MG63 (cell line): ENCODE results near the gene PIK3C2G. TPM values are rescaled to one million over a fixed set of nuclear protein-coding genes. Genes with fewer than 3 reads are reported as not detected.
"Not testable (repeated sequence)": the region's sequence is repeated elsewhere in the genome, so short reads cannot be mapped to it uniquely, and the experiment has no call there.

Experiments
- DNase-seq: peaks from one replicate; pipeline ENCODE4 v3.0.0-alpha.2; 2020
- H3K27me3 ChIP-seq: fragments of 250-450 bp; sonication (Bioruptor Pico); 2 replicates; pipeline ENCODE4 v1.5.1; 2020; ENCODE audit warnings: mild to moderate bottlenecking, moderate library complexity
- H3K36me3 ChIP-seq: fragments of 250-450 bp; sonication (Bioruptor Pico); 2 replicates; pipeline ENCODE4 v1.5.1; 2020; ENCODE audit warnings: mild to moderate bottlenecking, moderate library complexity
- H3K4me3 ChIP-seq: fragments of 250-450 bp; sonication (Bioruptor Pico); 2 replicates; pipeline ENCODE4 v1.5.1; 2020; ENCODE audit warnings: mild to moderate bottlenecking, moderate library complexity
- H3K9me3 ChIP-seq: fragments of 250-450 bp; sonication (Bioruptor Pico); 2 replicates; pipeline ENCODE4 v1.5.1; 2020; ENCODE audit warnings: mild to moderate bottlenecking, moderate library complexity
- total RNA-seq: library from RNA; depleted of rRNA; stranded (reverse); fragments of >200 nt; shearing (Covaris generic); gene quantifications from 2 replicates; pipeline ENCODE4 v1.2.3, GENCODE V29; 2014; ENCODE audit warnings: low replicate concordance; rRNA removed

The PIK3C2G gene
- not detected in 2 replicates for total RNA-seq

GRCh38 chr12:18261273-18261672 lies at the start of gene PIK3C2G:
Gene PIK3C2G, plus strand, starts transcription at chr12:18261518. Its CDS starts 20,564 bp downstream, at chr12:18282082.
- Histone ChIP-seq H3K9me3 (no peaks in the 10 kb centered on the region), H3K27me3 (no peaks in the 10 kb centered on the region), H3K4me3 (no peak within 1 kb of the TSS), H3K36me3 (no peaks in the 10 kb centered on the region)
- DNase-seq, result no peak

DNA sequence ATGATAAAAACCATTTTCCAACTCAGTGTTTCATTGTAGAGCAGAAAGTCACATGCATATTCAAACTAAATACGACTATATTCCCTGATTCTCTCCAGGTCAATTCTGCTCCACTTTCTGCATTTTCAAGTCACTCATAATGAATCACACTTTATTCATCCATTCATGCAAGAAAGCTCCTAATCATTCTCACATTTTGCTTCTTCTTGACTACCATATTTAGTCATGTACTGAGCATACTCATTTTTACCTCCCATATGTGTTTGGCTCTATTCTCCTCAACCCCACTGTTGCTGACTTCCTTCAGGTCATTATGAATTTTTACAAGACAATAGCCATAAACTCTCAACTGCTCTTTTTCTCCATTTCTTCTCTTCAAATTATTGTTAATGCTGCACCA lies 43.4 kb upstream of the PIK3C2G start:
- no peaks in the 10 kb centered on the region for H3K36me3 ChIP-seq
- H3K4me3 ChIP-seq, result no peak overlapping the region
- H3K27me3 ChIP-seq, result no peaks in the 10 kb centered on the region
- H3K9me3 ChIP-seq, result no peaks in the 10 kb centered on the region
- DNase-seq, result no peak

- no peaks in the 10 kb centered on the region for H3K27me3 ChIP-seq
- H3K9me3 ChIP-seq, result no peaks in the 10 kb centered on the region
- no peaks in the 10 kb centered on the region for H3K36me3 ChIP-seq
- H3K4me3 ChIP-seq, result no peak overlapping the region
- no peak for DNase-seq
These were observed 39.6 kb upstream of the PIK3C2G start for GRCh38 chr12:18221726-18222125.

GRCh38 chr12:18222699-18223098 lies 38.6 kb upstream of the PIK3C2G start:
- H3K4me3 ChIP-seq, result no peak overlapping the region
- DNase-seq, result no peak
- no peaks in the 10 kb centered on the region for H3K36me3 ChIP-seq
- H3K9me3 ChIP-seq, result no peaks in the 10 kb centered on the region
- no peaks in the 10 kb centered on the region for H3K27me3 ChIP-seq

DNA sequence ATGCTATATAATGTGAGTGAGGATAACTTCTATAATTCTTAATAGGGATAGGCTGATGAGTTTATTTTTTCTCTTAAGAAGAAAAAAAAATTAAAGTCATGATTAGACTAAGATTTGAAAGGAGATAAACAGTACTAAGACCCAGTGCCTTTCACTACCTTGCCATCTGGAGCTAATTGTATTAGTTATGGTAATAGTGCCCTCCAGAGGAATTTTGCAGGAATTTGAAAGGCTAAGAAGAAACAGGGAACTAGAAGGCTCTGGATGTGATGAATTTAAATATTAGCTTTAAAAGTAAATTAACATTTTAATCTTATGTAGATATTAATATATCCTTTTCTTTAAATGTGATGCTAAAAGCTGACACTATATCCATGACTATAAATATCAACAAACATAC lies 36.6 kb upstream of the PIK3C2G start:
- Histone ChIP-seq H3K4me3 (no peak overlapping the region), H3K27me3 (no peaks in the 10 kb centered on the region), H3K36me3 (no peaks in the 10 kb centered on the region), H3K9me3 (no peaks in the 10 kb centered on the region)
- no peak for DNase-seq

GRCh38 chr12:18239526-18239925 lies 21.8 kb upstream of the PIK3C2G start:
- Histone ChIP-seq H3K27me3 (no peaks in the 10 kb centered on the region), H3K36me3 (no peaks in the 10 kb centered on the region), H3K9me3 (peaks cover 5% of the 10 kb centered on the region), H3K4me3 (no peak overlapping the region)
- no peak for DNase-seq

DNA sequence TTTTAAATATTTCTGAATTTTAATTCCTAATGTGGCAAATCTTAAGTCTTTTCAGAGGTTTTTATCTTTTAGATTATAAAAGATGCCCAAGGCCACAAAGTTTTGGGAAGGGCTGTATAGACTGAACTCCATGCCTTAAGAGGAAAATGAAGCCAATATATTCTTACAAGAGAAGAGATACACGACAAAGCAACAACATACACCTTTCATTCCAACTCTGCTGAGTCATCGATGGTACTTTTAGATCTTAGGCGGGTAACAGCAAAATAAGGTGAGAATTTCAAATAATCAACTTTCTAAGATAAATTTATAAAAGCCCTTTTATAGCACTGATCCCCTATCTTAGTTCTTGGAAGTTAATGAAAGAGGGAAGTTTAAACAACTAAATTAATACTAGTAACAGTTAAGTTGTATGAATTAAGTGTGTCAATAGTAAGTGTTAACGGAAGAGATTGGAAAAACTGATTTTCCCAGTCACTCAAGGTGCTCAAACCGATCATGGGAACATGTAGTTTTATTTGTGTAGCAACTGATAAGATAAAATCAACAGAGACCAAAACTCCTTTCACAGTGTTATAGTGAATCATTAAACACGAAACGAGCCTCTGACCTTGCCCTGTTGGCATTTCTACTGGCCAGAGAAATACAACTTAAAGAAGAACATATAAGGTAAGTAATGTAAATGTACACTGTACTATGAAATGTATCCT lies 18.8 kb upstream of the PIK3C2G start:
- no peak for DNase-seq
- H3K9me3 ChIP-seq, result no peaks in the 10 kb centered on the region
- no peaks in the 10 kb centered on the region for H3K36me3 ChIP-seq
- no peak overlapping the region for H3K4me3 ChIP-seq
- no peaks in the 10 kb centered on the region for H3K27me3 ChIP-seq

GRCh38 chr12:18243238-18243637 lies 18.1 kb upstream of the PIK3C2G start:
- Histone ChIP-seq H3K36me3 (no peaks in the 10 kb centered on the region), H3K27me3 (no peaks in the 10 kb centered on the region)
- no peak for DNase-seq

GRCh38 chr12:18246066-18246465 lies 15.3 kb upstream of the PIK3C2G start:
- H3K9me3 ChIP-seq, result no peaks in the 10 kb centered on the region
- no peak for DNase-seq
- H3K27me3 ChIP-seq, result no peaks in the 10 kb centered on the region
- no peak overlapping the region for H3K4me3 ChIP-seq
- H3K36me3 ChIP-seq, result no peaks in the 10 kb centered on the region

More at GRCh38 chr12:18243238-18243637, 18.1 kb upstream of the PIK3C2G start:
- H3K9me3 ChIP-seq, result no peaks in the 10 kb centered on the region
- H3K4me3 ChIP-seq, result no peak overlapping the region

- DNase-seq, result no peak
- H3K9me3 ChIP-seq, result no peaks in the 10 kb centered on the region
- H3K4me3 ChIP-seq, result no peak overlapping the region
- H3K36me3 ChIP-seq, result no peaks in the 10 kb centered on the region
- no peaks in the 10 kb centered on the region for H3K27me3 ChIP-seq
These were observed 10.9 kb upstream of the PIK3C2G start for GRCh38 chr12:18250313-18250916.

- H3K4me3 ChIP-seq, result no peak overlapping the region
- DNase-seq, result no peak
- no peaks in the 10 kb centered on the region for H3K27me3 ChIP-seq
- H3K9me3 ChIP-seq, result no peaks in the 10 kb centered on the region
- H3K36me3 ChIP-seq, result no peaks in the 10 kb centered on the region
These were observed 7.2 kb upstream of the PIK3C2G start for GRCh38 chr12:18254081-18254480.

GRCh38 chr12:18255004-18255403 lies 6.3 kb upstream of the PIK3C2G start:
- H3K36me3 ChIP-seq, H3K27me3 ChIP-seq, H3K4me3 ChIP-seq, H3K9me3 ChIP-seq, DNase-seq: not testable (repeated sequence)

GRCh38 chr12:18257251-18257650 lies 4.1 kb upstream of the PIK3C2G start:
- no peak overlapping the region for H3K4me3 ChIP-seq
- no peak for DNase-seq
- no peaks in the 10 kb centered on the region for H3K9me3 ChIP-seq
- no peaks in the 10 kb centered on the region for H3K27me3 ChIP-seq
- H3K36me3 ChIP-seq, result no peaks in the 10 kb centered on the region

GRCh38 chr12:18258929-18259328 lies 2.4 kb upstream of the PIK3C2G start:
- no peaks in the 10 kb centered on the region for H3K27me3 ChIP-seq
- H3K9me3 ChIP-seq, result no peaks in the 10 kb centered on the region
- no peak for DNase-seq
- no peak overlapping the region for H3K4me3 ChIP-seq
- H3K36me3 ChIP-seq, result no peaks in the 10 kb centered on the region

GRCh38 chr12:18259906-18260682 lies 1.2 kb upstream of the PIK3C2G start:
- Histone ChIP-seq H3K36me3 (no peaks in the 10 kb centered on the region), H3K4me3 (no peak overlapping the region), H3K9me3 (no peaks in the 10 kb centered on the region), H3K27me3 (no peaks in the 10 kb centered on the region)
- DNase-seq, result no peak

DNA sequence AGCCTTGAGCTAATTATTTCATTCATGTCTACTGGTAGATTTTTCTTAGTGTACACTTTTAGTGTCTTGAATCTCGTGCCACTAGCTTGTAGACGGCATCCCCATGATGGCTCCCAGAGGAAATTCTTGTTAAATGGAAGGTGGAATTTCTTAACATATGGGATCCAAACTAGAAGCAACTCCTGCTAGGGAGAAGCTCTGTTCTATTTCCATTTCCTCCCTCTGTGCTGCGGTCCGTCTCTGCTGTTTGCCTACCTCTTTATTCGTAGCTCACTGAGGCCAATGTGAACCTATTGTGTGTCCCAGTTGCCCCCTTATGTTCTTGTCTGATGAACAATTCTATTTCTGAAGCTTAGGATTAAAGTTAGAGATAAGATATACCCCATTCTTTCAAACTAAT lies 588 bp downstream of the PIK3C2G start:
- H3K9me3 ChIP-seq, result no peaks in the 10 kb centered on the region
- H3K4me3 ChIP-seq, result no peak overlapping the region
- no peaks in the 10 kb centered on the region for H3K27me3 ChIP-seq
- no peaks in the 10 kb centered on the region for H3K36me3 ChIP-seq
- DNase-seq, result no peak

- H3K9me3 ChIP-seq, result no peaks in the 10 kb centered on the region
- H3K27me3 ChIP-seq, result no peaks in the 10 kb centered on the region
- DNase-seq, result no peak
- H3K36me3 ChIP-seq, result no peaks in the 10 kb centered on the region
- H3K4me3 ChIP-seq, result no peak overlapping the region
These were observed 1.2 kb downstream of the PIK3C2G start for GRCh38 chr12:18262514-18262913.
